ENCODE measurements around the gene POLR3K.
"Not testable (repeated sequence)": the region's sequence is repeated elsewhere in the genome, so short reads cannot be mapped to it uniquely, and the experiment has no call there.

POLR3K gene

DNA sequence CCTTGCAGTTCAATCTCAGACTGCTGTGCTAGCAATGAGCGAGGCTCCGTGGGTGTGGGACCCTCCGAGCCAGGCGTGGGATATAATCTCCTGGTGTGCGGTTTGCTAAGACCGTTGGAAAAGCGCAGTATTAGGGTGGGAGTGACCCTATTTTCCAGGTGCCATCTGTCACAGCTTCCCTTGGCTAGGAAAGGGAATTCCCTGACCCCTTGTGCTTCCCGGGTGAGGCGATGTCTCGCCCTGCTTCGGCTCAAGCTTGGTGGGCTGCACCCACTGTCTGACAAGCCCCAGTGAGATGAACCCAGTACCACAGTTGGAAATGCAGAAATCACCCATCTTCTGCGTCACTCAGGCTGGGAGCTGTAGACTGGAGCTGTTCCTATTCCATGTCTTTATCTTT lies 32.5 kb downstream of the POLR3K start:
- not testable (repeated sequence) for H2BK15ac ChIP-seq (ENCODE audit: low read length); H2BK12ac ChIP-seq (ENCODE audit: low read length)

DNA sequence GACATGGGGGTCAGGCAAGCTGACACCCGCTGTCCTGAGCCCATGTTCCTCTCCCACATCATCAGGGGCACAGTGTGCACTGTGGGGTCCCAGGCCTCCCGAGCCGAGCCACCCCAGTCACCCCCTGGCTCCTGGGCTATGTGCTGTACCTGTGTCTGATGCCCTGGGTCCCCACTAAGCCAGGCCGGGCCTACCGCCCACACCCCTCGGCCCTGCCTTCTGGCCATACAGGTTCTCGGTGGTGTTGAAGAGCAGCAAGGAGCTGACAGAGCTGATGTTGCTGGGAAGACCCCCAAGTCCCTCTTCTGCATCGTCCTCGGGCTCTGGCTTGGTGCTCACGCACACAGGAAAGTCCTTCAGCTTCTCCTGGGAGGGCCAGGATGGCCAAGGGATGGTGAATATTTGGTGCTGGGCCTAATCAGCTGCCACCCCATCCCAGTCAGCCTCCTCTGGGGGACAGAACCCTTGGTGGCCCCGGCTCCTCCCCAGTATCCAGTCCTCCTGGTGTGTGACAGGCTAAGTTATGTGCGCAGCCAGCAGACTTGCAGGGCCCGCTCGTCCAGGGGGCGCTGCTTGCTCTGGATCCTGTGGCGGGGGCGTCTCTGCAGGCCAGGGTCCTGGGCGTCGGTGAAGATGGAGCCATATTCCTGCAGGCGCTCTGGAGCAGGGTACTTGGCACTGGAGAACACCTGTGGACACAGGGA lies 36.2 kb downstream of the POLR3K start:
- H3K9me3 ChIP-seq (replicated peaks in 1 of 2; ENCODE audit: control insufficient read depth in 2 of 2, insufficient read depth in 1 of 2, low read depth in 1 of 2, low read length in 2 of 2); H3K18ac ChIP-seq (ENCODE audit: low read length); H2BK120ac ChIP-seq (ENCODE audit: low read depth, low read length): not testable (repeated sequence)

More for the DNA sequence above, 32.5 kb downstream of the POLR3K start:
- H3K18ac ChIP-seq (ENCODE audit: low read length); H2BK5ac ChIP-seq (ENCODE audit: low read length); H3K4me2 ChIP-seq (ENCODE audit: insufficient read depth, low read length, poor library complexity, severe bottlenecking); H3K23ac ChIP-seq (ENCODE audit: low read depth, low read length, poor library complexity); H3K4me3 ChIP-seq (ENCODE audit: low read length in 2 of 2); H2AK5ac ChIP-seq (ENCODE audit: low read depth, low read length); H4K91ac ChIP-seq (ENCODE audit: low read depth, low read length, poor library complexity); H3K9ac ChIP-seq (ENCODE audit: low read depth, low read length, poor library complexity); H3K27ac ChIP-seq (replicated peaks; ENCODE audit: low read length); H3K9me3 ChIP-seq (replicated peaks in 1 of 2; ENCODE audit: control insufficient read depth in 2 of 2, insufficient read depth in 1 of 2, low read depth in 1 of 2, low read length in 2 of 2); DNase-seq (ENCODE audit: low spot score); H2AFZ ChIP-seq (ENCODE audit: low read length); H3K27me3 ChIP-seq (ENCODE audit: control insufficient read depth in 3 of 3, insufficient read depth in 3 of 3, low read depth in 1 of 3, low read length in 3 of 3); H3K4me1 ChIP-seq (ENCODE audit: control insufficient read depth in 2 of 2, insufficient read depth in 1 of 2, low read depth in 1 of 2, low read length in 2 of 2); H3K4ac ChIP-seq (ENCODE audit: low read length); H4K8ac ChIP-seq (ENCODE audit: low read depth, low read length); H3K79me1 ChIP-seq (ENCODE audit: low read depth, low read length); H3K14ac ChIP-seq (ENCODE audit: low read length); H3K36me3 ChIP-seq (replicated peaks in 1 of 2; ENCODE audit: control insufficient read depth in 2 of 2, insufficient read depth in 2 of 2, low read length in 2 of 2); H2BK120ac ChIP-seq (ENCODE audit: low read depth, low read length): not testable (repeated sequence)
- WGBS, 2 donors (ENCODE audit: extremely low coverage in 2 of 2, insufficient read length in 2 of 2, insufficient replicate concordance in 1 of 2): no CpG with 5 or more reads among the region's 12 CpGs

DNA sequence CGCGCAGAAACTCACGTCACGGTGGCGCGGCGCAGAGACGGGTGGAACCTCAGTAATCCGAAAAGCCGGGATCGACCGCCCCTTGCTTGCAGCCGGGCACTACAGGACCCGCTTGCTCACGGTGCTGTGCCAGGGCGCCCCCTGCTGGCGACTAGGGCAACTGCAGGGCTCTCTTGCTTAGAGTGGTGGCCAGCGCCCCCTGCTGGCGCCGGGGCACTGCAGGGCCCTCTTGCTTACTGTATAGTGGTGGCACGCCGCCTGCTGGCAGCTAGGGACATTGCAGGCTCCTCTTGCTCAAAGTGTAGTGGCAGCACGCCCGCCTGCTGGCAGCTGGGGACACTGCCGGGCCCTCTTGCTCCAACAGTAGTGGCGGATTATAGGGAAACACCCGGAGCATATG lies 42.6 kb downstream of the POLR3K start:
- H2AFZ ChIP-seq (ENCODE audit: low read length); H3K9me3 ChIP-seq (replicated peaks in 1 of 2; ENCODE audit: control insufficient read depth in 2 of 2, insufficient read depth in 1 of 2, low read depth in 1 of 2, low read length in 2 of 2): not testable (repeated sequence)

More for the DNA sequence above, 36.2 kb downstream of the POLR3K start:
- H2AFZ ChIP-seq (ENCODE audit: low read length); H2BK12ac ChIP-seq (ENCODE audit: low read length); H3K27me3 ChIP-seq (ENCODE audit: control insufficient read depth in 3 of 3, insufficient read depth in 3 of 3, low read depth in 1 of 3, low read length in 3 of 3); H2AK5ac ChIP-seq (ENCODE audit: low read depth, low read length); H2BK5ac ChIP-seq (ENCODE audit: low read length); H3K79me1 ChIP-seq (ENCODE audit: low read depth, low read length); DNase-seq (ENCODE audit: low spot score); H4K8ac ChIP-seq (ENCODE audit: low read depth, low read length); H3K4me1 ChIP-seq (ENCODE audit: control insufficient read depth in 2 of 2, insufficient read depth in 1 of 2, low read depth in 1 of 2, low read length in 2 of 2); H3K14ac ChIP-seq (ENCODE audit: low read length); H3K36me3 ChIP-seq (replicated peaks in 1 of 2; ENCODE audit: control insufficient read depth in 2 of 2, insufficient read depth in 2 of 2, low read length in 2 of 2); H3K23ac ChIP-seq (ENCODE audit: low read depth, low read length, poor library complexity); H3K4ac ChIP-seq (ENCODE audit: low read length); H3K9ac ChIP-seq (ENCODE audit: low read depth, low read length, poor library complexity); H3K27ac ChIP-seq (replicated peaks; ENCODE audit: low read length); H4K91ac ChIP-seq (ENCODE audit: low read depth, low read length, poor library complexity); H3K4me3 ChIP-seq (ENCODE audit: low read length in 2 of 2); H2BK15ac ChIP-seq (ENCODE audit: low read length); H3K4me2 ChIP-seq (ENCODE audit: insufficient read depth, low read length, poor library complexity, severe bottlenecking): not testable (repeated sequence)
- WGBS, 2 donors (ENCODE audit: extremely low coverage in 2 of 2, insufficient read length in 2 of 2, insufficient replicate concordance in 1 of 2): no CpG with 5 or more reads among the region's 20 CpGs

GRCh38 chr16:9903-10665 lies 43.3 kb downstream of the POLR3K start:
- Histone ChIP-seq H3K27ac (replicated peaks; ENCODE audit: low read length) (no peak overlapping the region), H2BK120ac (ENCODE audit: low read depth, low read length) (no peak overlapping the region), H4K8ac (ENCODE audit: low read depth, low read length) (no peak overlapping the region), H3K18ac (ENCODE audit: low read length) (no peak overlapping the region), H2AFZ (ENCODE audit: low read length) (no peak overlapping the region), H3K4me1 (ENCODE audit: control insufficient read depth in 2 of 2, insufficient read depth in 1 of 2, low read depth in 1 of 2, low read length in 2 of 2) (no peaks in the 10 kb centered on the region), H3K9ac (ENCODE audit: low read depth, low read length, poor library complexity) (peak overlapping the region; percentile 21), H4K91ac (ENCODE audit: low read depth, low read length, poor library complexity) (no peak overlapping the region), H3K23ac (ENCODE audit: low read depth, low read length, poor library complexity) (no peak overlapping the region), H3K79me1 (ENCODE audit: low read depth, low read length) (no peaks in the 10 kb centered on the region), H3K4ac (ENCODE audit: low read length) (no peak overlapping the region), H2BK5ac (ENCODE audit: low read length) (no peak overlapping the region), H3K27me3 (ENCODE audit: control insufficient read depth in 3 of 3, insufficient read depth in 3 of 3, low read depth in 1 of 3, low read length in 3 of 3) (no peaks in the 10 kb centered on the region), H3K36me3 (replicated peaks in 1 of 2; ENCODE audit: control insufficient read depth in 2 of 2, insufficient read depth in 2 of 2, low read length in 2 of 2) (no peaks in the 10 kb centered on the region), H3K14ac (ENCODE audit: low read length) (no peak overlapping the region), H3K4me3 (ENCODE audit: low read length in 2 of 2) (peak overlapping the region in 1 of 2 donors; percentile 43), H2BK15ac (ENCODE audit: low read length) (no peak overlapping the region), H3K9me3 (replicated peaks in 1 of 2; ENCODE audit: control insufficient read depth in 2 of 2, insufficient read depth in 1 of 2, low read depth in 1 of 2, low read length in 2 of 2) (no peaks in the 10 kb centered on the region), H2AK5ac (ENCODE audit: low read depth, low read length) (no peak overlapping the region), H3K4me2 (ENCODE audit: insufficient read depth, low read length, poor library complexity, severe bottlenecking) (no peak overlapping the region), H2BK12ac (ENCODE audit: low read length) (no peak overlapping the region)
- no peak for DNase-seq (ENCODE audit: low spot score)
- no CpG with 5 or more reads among the region's 48 CpGs for WGBS, 2 donors (ENCODE audit: extremely low coverage in 2 of 2, insufficient read length in 2 of 2, insufficient replicate concordance in 1 of 2)

More for the DNA sequence above, 42.6 kb downstream of the POLR3K start:
- DNase-seq (ENCODE audit: low spot score); H4K8ac ChIP-seq (ENCODE audit: low read depth, low read length); H2BK5ac ChIP-seq (ENCODE audit: low read length); H2AK5ac ChIP-seq (ENCODE audit: low read depth, low read length); H3K4ac ChIP-seq (ENCODE audit: low read length); H2BK15ac ChIP-seq (ENCODE audit: low read length); H3K27me3 ChIP-seq (ENCODE audit: control insufficient read depth in 3 of 3, insufficient read depth in 3 of 3, low read depth in 1 of 3, low read length in 3 of 3); H3K9ac ChIP-seq (ENCODE audit: low read depth, low read length, poor library complexity); H2BK12ac ChIP-seq (ENCODE audit: low read length); H4K91ac ChIP-seq (ENCODE audit: low read depth, low read length, poor library complexity); H3K4me3 ChIP-seq (ENCODE audit: low read length in 2 of 2); H3K36me3 ChIP-seq (replicated peaks in 1 of 2; ENCODE audit: control insufficient read depth in 2 of 2, insufficient read depth in 2 of 2, low read length in 2 of 2); H3K27ac ChIP-seq (replicated peaks; ENCODE audit: low read length); H3K14ac ChIP-seq (ENCODE audit: low read length); H3K4me1 ChIP-seq (ENCODE audit: control insufficient read depth in 2 of 2, insufficient read depth in 1 of 2, low read depth in 1 of 2, low read length in 2 of 2); H3K23ac ChIP-seq (ENCODE audit: low read depth, low read length, poor library complexity); H3K4me2 ChIP-seq (ENCODE audit: insufficient read depth, low read length, poor library complexity, severe bottlenecking); H3K79me1 ChIP-seq (ENCODE audit: low read depth, low read length); H2BK120ac ChIP-seq (ENCODE audit: low read depth, low read length); H3K18ac ChIP-seq (ENCODE audit: low read length): not testable (repeated sequence)
- WGBS, 2 donors (ENCODE audit: extremely low coverage in 2 of 2, insufficient read length in 2 of 2, insufficient replicate concordance in 1 of 2): no CpG with 5 or more reads among the region's 27 CpGs
